Measurements from ENCODE around the gene HSPA12A.

Gene HSPA12A

GRCh38 chr10:116743266-116744064 is 1.1 kb upstream of the HSPA12A start:
- TF ChIP-seq GATA2 (IDR thresholded peaks at IDR 0.05; ENCODE audit: low read depth, low read length) (no peak), GATA3 (IDR thresholded peaks at IDR 0.05; ENCODE audit: low read depth, low read length) (no peak)

- no peak for TF ChIP-seq GATA3 (IDR thresholded peaks at IDR 0.05; ENCODE audit: low read depth, low read length)
- no peak for TF ChIP-seq GATA2 (IDR thresholded peaks at IDR 0.05; ENCODE audit: low read depth, low read length)
These were observed 695 bp downstream of the HSPA12A start for GRCh38 chr10:116741391-116742351.

- TF ChIP-seq GATA3 (IDR thresholded peaks at IDR 0.05; ENCODE audit: low read depth, low read length) (no peak), GATA2 (IDR thresholded peaks at IDR 0.05; ENCODE audit: low read depth, low read length) (no peak)
These were observed 1.4 kb downstream of the HSPA12A start for GRCh38 chr10:116740971-116741370.

DNA sequence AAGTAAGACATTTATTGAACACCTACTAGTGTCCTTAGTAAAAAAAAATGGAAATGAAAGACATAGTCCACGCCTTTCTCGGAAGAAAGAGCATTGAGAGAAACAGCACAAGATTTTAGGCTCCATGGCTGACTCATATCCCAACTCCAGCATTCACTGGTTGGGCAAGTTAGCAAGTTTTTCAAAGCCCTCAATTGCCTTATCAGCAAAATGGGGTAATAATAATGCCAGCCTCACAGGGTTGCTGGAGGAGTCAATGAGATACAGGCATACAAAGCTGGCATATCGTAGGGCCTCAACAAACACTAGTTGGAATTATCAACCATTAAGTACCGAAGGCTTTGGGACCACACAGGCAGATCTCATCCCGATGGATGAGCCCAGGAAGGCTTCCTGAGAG is 4.0 kb downstream of the HSPA12A start:
- TF ChIP-seq GATA3 (IDR thresholded peaks at IDR 0.05; ENCODE audit: low read depth, low read length), result no peak
- no peak for TF ChIP-seq GATA2 (IDR thresholded peaks at IDR 0.05; ENCODE audit: low read depth, low read length)

- TF ChIP-seq GATA2 (IDR thresholded peaks at IDR 0.05; ENCODE audit: low read depth, low read length), result no peak
- TF ChIP-seq GATA3 (IDR thresholded peaks at IDR 0.05; ENCODE audit: low read depth, low read length), result no peak
These were observed 4.6 kb downstream of the HSPA12A start for GRCh38 chr10:116737627-116738327.

- TF ChIP-seq GATA2 (IDR thresholded peaks at IDR 0.05; ENCODE audit: low read depth, low read length), result no peak
- no peak for TF ChIP-seq GATA3 (IDR thresholded peaks at IDR 0.05; ENCODE audit: low read depth, low read length)
These were observed 8.8 kb downstream of the HSPA12A start for GRCh38 chr10:116733566-116733965.

DNA sequence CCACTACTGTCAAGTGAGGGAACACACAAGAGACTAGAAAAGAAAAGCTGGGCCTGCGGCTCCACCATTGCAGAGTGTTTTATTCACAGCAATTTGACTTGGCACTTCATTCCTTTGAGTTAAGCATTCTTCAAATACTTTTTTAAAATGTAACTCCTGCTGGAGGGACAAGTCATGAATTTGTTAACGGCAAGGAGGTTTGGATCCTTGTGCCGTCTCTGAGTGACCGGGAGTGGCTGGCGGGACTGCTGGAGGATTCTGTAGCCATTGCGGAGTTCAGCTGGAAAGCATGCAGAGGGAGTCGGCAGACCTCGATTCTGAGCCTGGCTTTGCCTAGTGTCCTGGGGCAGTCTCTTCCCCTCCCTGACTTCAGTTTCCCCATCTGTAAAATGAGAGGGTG is 9.8 kb downstream of the HSPA12A start:
- TF ChIP-seq GATA2 (IDR thresholded peaks at IDR 0.05; ENCODE audit: low read depth, low read length) (no peak), GATA3 (IDR thresholded peaks at IDR 0.05; ENCODE audit: low read depth, low read length) (no peak)

DNA sequence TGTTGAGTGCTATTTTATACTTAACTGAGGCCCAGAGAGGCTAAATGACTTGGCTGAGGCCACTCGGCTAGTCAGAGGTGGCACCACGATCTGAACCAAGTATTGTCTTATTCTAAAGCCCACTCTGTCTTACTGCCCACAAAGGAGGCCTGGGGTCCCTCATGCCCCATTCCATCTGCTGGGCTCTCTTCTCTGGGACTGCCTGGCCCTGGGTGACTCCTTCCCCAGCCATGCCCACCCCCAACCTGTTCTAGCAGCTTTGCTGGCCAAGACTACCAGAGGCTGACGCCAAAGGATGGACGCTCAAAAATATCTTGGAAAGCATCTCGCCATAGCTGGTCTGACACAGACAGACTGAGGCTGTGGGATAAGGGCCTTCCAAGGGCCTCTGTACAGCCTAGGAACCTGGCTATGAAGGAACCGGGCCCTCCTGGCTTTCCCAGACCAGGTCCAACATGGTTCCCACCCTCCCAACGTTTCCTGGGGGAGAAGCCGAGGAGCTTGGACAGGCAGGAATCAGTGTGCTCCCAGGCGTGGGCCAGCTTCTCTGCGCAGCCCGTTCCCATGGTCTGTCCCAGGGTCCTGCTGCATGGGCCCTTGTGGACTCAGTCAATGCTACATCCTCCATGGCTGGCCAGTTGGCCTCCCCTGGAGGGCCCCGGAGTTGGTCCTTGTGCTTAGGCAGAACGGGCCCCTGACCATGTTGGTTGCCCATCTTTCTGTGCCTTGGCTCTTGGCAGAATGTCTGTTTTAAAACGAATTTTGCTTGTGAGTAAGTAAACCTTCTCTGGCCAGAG is 11.7 kb downstream of the HSPA12A start:
- no peak for TF ChIP-seq GATA2 (IDR thresholded peaks at IDR 0.05; ENCODE audit: low read depth, low read length)
- TF ChIP-seq GATA3 (IDR thresholded peaks at IDR 0.05; ENCODE audit: low read depth, low read length), result no peak

DNA sequence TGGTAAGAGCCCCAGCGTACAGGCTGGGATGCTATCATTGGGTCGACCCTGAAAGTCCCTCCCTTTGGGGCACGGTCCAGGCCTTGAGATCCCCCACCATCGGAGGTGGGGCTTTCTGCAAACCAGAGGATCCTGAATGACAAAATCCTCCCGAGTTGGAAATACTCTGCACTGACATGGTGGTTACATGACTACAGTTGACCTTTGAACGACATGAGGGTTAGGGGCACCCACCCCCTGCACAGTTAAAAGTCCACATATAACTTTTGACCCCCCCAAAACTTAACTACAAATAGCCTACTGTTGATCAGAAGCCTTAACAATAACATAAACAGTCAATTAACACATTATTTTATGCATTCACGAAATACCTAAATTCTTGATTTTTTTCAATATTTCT is 13.1 kb downstream of the HSPA12A start:
- no peak for TF ChIP-seq GATA2 (IDR thresholded peaks at IDR 0.05; ENCODE audit: low read depth, low read length)
- no peak for TF ChIP-seq GATA3 (IDR thresholded peaks at IDR 0.05; ENCODE audit: low read depth, low read length)

DNA sequence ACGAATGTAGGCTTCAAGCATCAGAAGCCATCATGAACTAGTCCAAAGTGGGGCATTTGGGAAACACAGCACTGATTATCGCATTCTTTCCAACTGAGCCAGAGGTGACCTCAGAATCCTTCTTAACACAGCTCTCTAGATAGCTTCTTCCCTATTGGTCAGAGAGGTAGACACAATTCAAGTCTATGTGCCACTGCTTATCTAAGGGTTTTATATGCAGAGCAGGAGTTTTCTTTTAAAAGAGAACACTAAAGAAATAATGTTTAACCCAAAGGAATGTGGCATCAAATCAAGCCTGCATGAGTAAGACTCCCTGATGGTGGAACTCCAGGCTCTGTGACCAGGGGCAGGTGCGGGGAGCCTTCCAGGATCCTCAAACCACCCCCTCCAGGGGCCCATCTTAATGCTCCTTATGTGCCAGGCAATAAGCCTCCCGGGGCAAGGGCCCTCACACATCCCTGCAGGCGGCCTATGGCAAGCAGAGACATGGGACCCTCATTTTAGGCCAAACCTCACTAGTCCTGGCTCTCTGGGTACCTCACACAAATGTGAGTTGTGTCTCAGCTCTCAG is 13.8 kb downstream of the HSPA12A start:
- TF ChIP-seq GATA3 (IDR thresholded peaks at IDR 0.05; ENCODE audit: low read depth, low read length), result no peak
- no peak for TF ChIP-seq GATA2 (IDR thresholded peaks at IDR 0.05; ENCODE audit: low read depth, low read length)

DNA sequence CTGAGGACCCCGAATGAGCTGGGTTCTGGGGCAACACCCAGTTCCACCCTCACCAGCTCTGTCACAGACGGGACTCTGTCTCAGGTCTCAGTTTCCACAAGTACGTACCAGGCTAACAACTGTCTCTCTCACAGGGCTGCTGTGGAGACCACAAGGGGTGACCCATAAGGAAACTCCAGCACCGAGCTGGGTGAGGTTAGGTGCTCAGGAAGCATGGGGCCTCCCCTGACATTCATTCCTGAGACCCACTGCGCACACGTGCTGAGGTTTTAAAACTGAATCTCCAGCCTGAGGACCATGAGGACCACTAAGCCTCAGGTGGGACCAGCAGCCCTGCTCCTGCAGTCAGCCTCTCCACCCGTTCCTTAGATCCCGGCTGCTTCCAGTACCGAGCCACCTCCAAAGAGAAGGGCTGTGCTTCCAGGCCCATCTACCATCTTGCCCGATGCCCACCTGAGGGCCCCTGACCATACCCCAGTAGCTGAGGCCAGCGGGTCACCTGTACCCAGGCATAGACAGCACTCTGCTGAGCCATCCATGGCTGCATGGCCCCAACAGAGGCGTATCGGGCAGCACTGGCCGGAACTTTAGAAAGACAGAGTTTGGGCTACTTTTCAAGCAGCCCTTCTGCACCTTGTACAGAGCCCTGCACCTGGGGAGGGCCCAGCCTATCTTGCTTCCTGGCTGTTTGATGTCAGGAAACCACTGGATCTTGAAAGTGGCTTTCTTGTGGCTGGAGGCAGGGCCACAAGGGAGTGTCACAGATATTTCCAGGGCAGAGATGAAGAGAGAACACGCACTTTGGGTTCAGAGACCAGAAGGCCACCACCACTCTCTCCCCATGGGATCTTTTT is 18.7 kb downstream of the HSPA12A start:
- TF ChIP-seq GATA3 (IDR thresholded peaks at IDR 0.05; ENCODE audit: low read depth, low read length) (no peak), GATA2 (IDR thresholded peaks at IDR 0.05; ENCODE audit: low read depth, low read length) (no peak)

DNA sequence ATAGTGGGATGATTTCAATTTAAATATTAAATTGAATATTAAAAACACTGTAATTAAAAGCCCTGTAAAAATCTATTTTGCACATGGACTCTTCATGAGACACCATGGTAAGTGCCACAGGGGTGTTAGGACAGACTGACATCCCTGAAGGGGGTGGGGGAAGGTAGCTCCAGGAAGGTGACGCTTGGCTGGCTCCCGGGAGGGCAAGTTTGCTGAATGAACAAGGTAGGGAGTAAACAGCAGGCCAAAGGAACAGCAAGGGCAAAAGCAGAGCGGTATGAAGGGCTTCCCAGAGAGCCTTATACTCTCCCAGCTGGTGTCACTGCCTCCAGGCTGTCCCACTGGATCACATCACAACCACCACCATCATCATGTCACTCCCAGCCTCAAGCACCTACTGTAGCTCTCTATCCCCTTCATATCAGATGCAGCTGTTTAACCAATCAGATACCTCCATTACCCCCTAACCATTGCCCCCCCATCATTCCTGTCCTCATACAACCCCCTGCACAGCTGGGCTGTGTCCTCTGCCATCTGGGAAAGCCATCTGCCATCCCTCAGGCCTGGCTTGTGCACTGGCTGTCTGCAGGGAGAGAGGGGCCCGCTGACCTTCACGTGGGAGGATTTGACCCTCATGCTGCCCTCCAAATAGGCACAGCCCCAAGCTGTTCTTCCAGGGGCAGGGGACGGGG is 19.5 kb downstream of the HSPA12A start:
- peak; percentile 86 for TF ChIP-seq GATA2 (IDR thresholded peaks at IDR 0.05; ENCODE audit: low read depth, low read length)
- TF ChIP-seq GATA3 (IDR thresholded peaks at IDR 0.05; ENCODE audit: low read depth, low read length), result no peak

All from SH-SY5Y (cell line).